CD4-positive, alpha-beta T cell (primary cell): ENCODE measurements around the gene RNPEPL1. TPM values are rescaled to one million over a fixed set of nuclear protein-coding genes. Genes with fewer than 3 reads are reported as not detected.

ENCODE experiments used
- ATAC-seq: fragments of 200-7000 bp; cut with Tn5 transposase; one replicate; pipeline ENCODE4 v1.10.0; 2022; ENCODE audit warnings: mild to moderate bottlenecking; ENCODE audit not compliant: poor library complexity
- CTCF ChIA-PET: fragments of 350-600 bp; sonication (Branson Sonifier 250); formaldehyde crosslinking; loops from one replicate; lab custom pipeline; 2021; ENCODE audit warnings: antibody characterized with exemption, inconsistent platforms; lab: Charles Lee
- POLR2A ChIA-PET: fragments of 350-600 bp; sonication (Branson Sonifier 250); formaldehyde crosslinking; loops from one replicate; lab custom pipeline; 2021; ENCODE audit warnings: antibody characterized with exemption, inconsistent platforms; lab: Charles Lee
- DNase-seq, 14 experiments: peaks; one replicate each; pipeline ENCODE4 v3.0.0-alpha.2; 2013 to 2020; ENCODE audit warnings: mixed read lengths in 2 of 14
- H3K27ac ChIP-seq, 2 donors: one replicate each; pipeline versions ENCODE4 v1.5.1 to v1.7.0; 2013; ENCODE audit warnings: low read length in 2 of 2, low read depth in 1 of 2, mild to moderate bottlenecking in 1 of 2
- H3K27me3 ChIP-seq, 2 experiments: 1 replicate in 1 of 2; 2 replicates in 1 of 2; pipeline versions ENCODE4 v1.6.1 to v1.7.0; 2013; ENCODE audit warnings: low read length in 2 of 2, control low read depth in 1 of 2, mild to moderate bottlenecking in 1 of 2, moderate library complexity in 1 of 2; ENCODE audit not compliant: insufficient read depth in 2 of 2, control insufficient read depth in 1 of 2
- H3K36me3 ChIP-seq: one replicate; pipeline ENCODE4 v1.6.1; 2013; ENCODE audit warnings: low read length, control low read depth; ENCODE audit not compliant: insufficient read depth
- H3K4me1 ChIP-seq: one replicate; pipeline ENCODE4 v1.6.1; 2013; ENCODE audit warnings: low read length, control low read depth; ENCODE audit not compliant: insufficient read depth
- H3K4me3 ChIP-seq: one replicate; pipeline ENCODE4 v1.5.1; 2013; ENCODE audit warnings: mild to moderate bottlenecking, low read length, moderate library complexity
- H3K9me3 ChIP-seq, 2 experiments: 1 replicate in 1 of 2; 2 replicates in 1 of 2; pipeline versions ENCODE4 v1.6.1 to v1.7.0; 2013; ENCODE audit warnings: low read length in 2 of 2, mild to moderate bottlenecking in 2 of 2, control low read depth in 1 of 2, moderate library complexity in 1 of 2; ENCODE audit not compliant: control insufficient read depth in 1 of 2, insufficient read depth in 1 of 2
- H3K27ac Mint-ChIP-seq: one replicate; pipeline ENCODE4 v1.8.0; 2020; ENCODE audit warnings: mixed read lengths
- H3K27me3 Mint-ChIP-seq: one replicate; pipeline ENCODE4 v1.8.0; 2021; ENCODE audit warnings: mixed read lengths
- H3K36me3 Mint-ChIP-seq: one replicate; pipeline ENCODE4 v1.8.0; 2021; ENCODE audit warnings: low read depth, mixed read lengths
- H3K4me1 Mint-ChIP-seq: one replicate; pipeline ENCODE4 v1.8.0; 2021; ENCODE audit warnings: low read depth, mixed read lengths
- H3K4me3 Mint-ChIP-seq: one replicate; pipeline ENCODE4 v1.8.0; 2020; ENCODE audit warnings: mild to moderate bottlenecking, mixed read lengths
- H3K9me3 Mint-ChIP-seq: one replicate; pipeline ENCODE4 v1.8.0; 2020; ENCODE audit warnings: mixed read lengths
- CTCF ChIP-seq: fragments of 200-600 bp; IDR thresholded peaks from one replicate; pipeline ENCODE4 v1.8.0; 2022; ENCODE audit warnings: antibody characterized with exemption, mild to moderate bottlenecking
- intact Hi-C, 2 experiments: fragments of 100-400 bp; cut with DNase I in 1 of 2; cut with micrococcal nuclease in 1 of 2; formaldehyde crosslinking; loops; one replicate each; pipeline versions ENCODE4 v1.15.1 to v1.9.0; 2023 to 2025; cut with DNase I, micrococcal nuclease
- total RNA-seq, 174 experiments: library from RNA in 2 of 174; stranded (reverse) in 2 of 174; gene quantifications; one replicate each; pipeline ENCODE4 v1.2.3 and lab custom pipeline; 2021 to 2026

RNPEPL1 gene
- total RNA-seq, 2 experiments from 2014 or later: 73.0 to 78.8 TPM

- peaks cover 36% of the 10 kb centered on the region for H3K4me1 ChIP-seq
- H3K36me3 ChIP-seq: peaks cover 47% of the 10 kb centered on the region
- Mint-ChIP-seq H3K36me3 (peaks cover 43% of the 10 kb centered on the region), H3K27ac (no peak overlapping the region), H3K9me3 (no peaks in the 10 kb centered on the region), H3K4me3 (no peak overlapping the region), H3K27me3 (no peaks in the 10 kb centered on the region), H3K4me1 (peaks cover 29% of the 10 kb centered on the region)
- no peak for TF ChIP-seq CTCF
- H3K9me3 ChIP-seq: no peaks in the 10 kb centered on the region
- no peaks in the 10 kb centered on the region for H3K27me3 ChIP-seq
- H3K27ac ChIP-seq: no peak overlapping the region
- ChIA-PET POLR2A (no interaction called here), CTCF (interaction anchor here (2.1 kb wide), 1 partner anchor 26 kb away, joined by 7 read pairs; no protein-coding TSS in a partner anchor)
- intact Hi-C loops: loop anchor here in 1 of 2 experiments (10.0 kb wide), 1 partner anchor 661 kb away; no protein-coding TSS in a partner anchor
- H3K4me3 ChIP-seq: no peak overlapping the region
- no peak for DNase-seq
- no peak for ATAC-seq
These were observed 14.3 kb upstream of the RNPEPL1 start for GRCh38 chr2:240553956-240554480.

- no peak for TF ChIP-seq CTCF
- no peaks in the 10 kb centered on the region for H3K9me3 ChIP-seq
- Mint-ChIP-seq H3K36me3 (peaks cover 51% of the 10 kb centered on the region), H3K27ac (no peak overlapping the region), H3K27me3 (no peaks in the 10 kb centered on the region), H3K9me3 (no peaks in the 10 kb centered on the region), H3K4me3 (no peak overlapping the region), H3K4me1 (peaks cover 39% of the 10 kb centered on the region)
- ChIA-PET CTCF (interaction anchor here (2.1 kb wide), 1 partner anchor 25 kb away, joined by 7 read pairs; no protein-coding TSS in a partner anchor), POLR2A (interaction anchor here (1.7 kb wide), 1 partner anchor 32 kb away, joined by 6 read pairs; the partner anchor contains the start of gene CAPN10)
- no peak overlapping the region for H3K4me3 ChIP-seq
- no peak overlapping the region for H3K27ac ChIP-seq
- no peaks in the 10 kb centered on the region for H3K27me3 ChIP-seq
- intact Hi-C loops: loop anchor here in 1 of 2 experiments (5.0 to 10.0 kb wide), 3 partner anchors 43 to 660 kb away; no protein-coding TSS in a partner anchor
- DNase-seq (peak in 1 of 14 experiments; percentile 32), ATAC-seq (no peak)
- H3K36me3 ChIP-seq: peaks cover 49% of the 10 kb centered on the region
- H3K4me1 ChIP-seq: peaks cover 43% of the 10 kb centered on the region
These were observed 13.4 kb upstream of the RNPEPL1 start for GRCh38 chr2:240554767-240555493.

- ChIA-PET CTCF (interaction anchor here (1.8 to 2.7 kb wide), 3 partner anchors 11 to 31 kb away, joined by 10 to 24 read pairs (median 13); partner anchors contain the start of genes CAPN10 and RNPEPL1), POLR2A (interaction anchor here (1.7 kb wide), 1 partner anchor 31 kb away, joined by 6 read pairs; the partner anchor contains the start of gene CAPN10)
- Histone ChIP-seq H3K27ac (no peak overlapping the region), H3K4me3 (no peak overlapping the region), H3K9me3 (no peaks in the 10 kb centered on the region), H3K36me3 (peaks cover 45% of the 10 kb centered on the region), H3K27me3 (no peaks in the 10 kb centered on the region), H3K4me1 (peaks cover 47% of the 10 kb centered on the region)
- H3K36me3 Mint-ChIP-seq: peaks cover 48% of the 10 kb centered on the region
- no peaks in the 10 kb centered on the region for H3K27me3 Mint-ChIP-seq
- H3K4me3 Mint-ChIP-seq: no peak overlapping the region
- DNase-seq: peak in 1 of 14 experiments; percentile 21
- H3K27ac Mint-ChIP-seq: no peak overlapping the region
- no peak for ATAC-seq
- H3K4me1 Mint-ChIP-seq: peaks cover 41% of the 10 kb centered on the region
- intact Hi-C loops: loop anchor here in 1 of 2 experiments (5.0 to 10.0 kb wide), 3 partner anchors 43 to 659 kb away; no protein-coding TSS in a partner anchor
- H3K9me3 Mint-ChIP-seq: no peaks in the 10 kb centered on the region
- no peak for TF ChIP-seq CTCF
These were observed 12.6 kb upstream of the RNPEPL1 start for GRCh38 chr2:240555541-240556250.
